ENCODE results near the gene SIN3A.
A peak's percentile ranks its signal among the peaks of the same experiment; 100 is the strongest.
"Not testable (repeated sequence)": the region's sequence is repeated elsewhere in the genome, so short reads cannot be mapped to it uniquely, and the experiment has no call there.

Gene SIN3A
- total RNA-seq, result 148 to 149 reads per million in 2 donors

GRCh38 chr15:75451674-75452363, at the start of gene SIN3A:
TSS of gene SIN3A (minus strand) at chr15:75451690. CDS start at chr15:75430375, 21,315 bp downstream.
- DNase-seq, result peak; percentile 99

GRCh38 chr15:75493732-75494131, 42.2 kb upstream of the SIN3A start:
- DNase-seq, result no peak

- no peak for DNase-seq
Observed at GRCh38 chr15:75483961-75484360, 32.5 kb upstream of the SIN3A start.

- not testable (repeated sequence) for DNase-seq
Observed at GRCh38 chr15:75483556-75483955, 32.1 kb upstream of the SIN3A start.

- DNase-seq, result no peak
Observed at GRCh38 chr15:75483106-75483505, 31.6 kb upstream of the SIN3A start.

- DNase-seq, result not testable (repeated sequence)
Observed at GRCh38 chr15:75480463-75480862, 29.0 kb upstream of the SIN3A start.

- no peak for DNase-seq
Observed at GRCh38 chr15:75479670-75480069, 28.2 kb upstream of the SIN3A start.

- not testable (repeated sequence) for DNase-seq
Observed at GRCh38 chr15:75477094-75477493, 25.6 kb upstream of the SIN3A start.

GRCh38 chr15:75468913-75469598, 17.6 kb upstream of the SIN3A start:
- no peak for DNase-seq

- DNase-seq, result no peak
Observed at GRCh38 chr15:75460646-75461045, 9.2 kb upstream of the SIN3A start.

GRCh38 chr15:75459581-75459980, 8.1 kb upstream of the SIN3A start:
- no peak for DNase-seq

GRCh38 chr15:75456710-75457109, 5.2 kb upstream of the SIN3A start:
- DNase-seq, result no peak

- DNase-seq, result peak; percentile 35
Observed at GRCh38 chr15:75455982-75456531, 4.6 kb upstream of the SIN3A start.

- peak; percentile 83 for DNase-seq
Observed at GRCh38 chr15:75455424-75455981, 4.0 kb upstream of the SIN3A start.

- DNase-seq, result peak; percentile 78
Observed at GRCh38 chr15:75454471-75455378, 3.2 kb upstream of the SIN3A start.

GRCh38 chr15:75453703-75454470, 2.4 kb upstream of the SIN3A start:
- DNase-seq, result peak; percentile 90

GRCh38 chr15:75452865-75453702, 1.6 kb upstream of the SIN3A start:
- peak; percentile 25 for DNase-seq

- peak; percentile 59 for DNase-seq
Observed at GRCh38 chr15:75452364-75452864, 924 bp upstream of the SIN3A start.

GRCh38 chr15:75451202-75451673, 252 bp downstream of the SIN3A start:
- no peak for DNase-seq
